ELF-1 (cell line): ENCODE results near the gene RSPO4.

Experiments
- DNase-seq: peaks from one replicate; pipeline ENCODE4 v3.0.0-alpha.2; 2016; ENCODE audit warnings: low read depth, low spot score

Gene RSPO4

DNA sequence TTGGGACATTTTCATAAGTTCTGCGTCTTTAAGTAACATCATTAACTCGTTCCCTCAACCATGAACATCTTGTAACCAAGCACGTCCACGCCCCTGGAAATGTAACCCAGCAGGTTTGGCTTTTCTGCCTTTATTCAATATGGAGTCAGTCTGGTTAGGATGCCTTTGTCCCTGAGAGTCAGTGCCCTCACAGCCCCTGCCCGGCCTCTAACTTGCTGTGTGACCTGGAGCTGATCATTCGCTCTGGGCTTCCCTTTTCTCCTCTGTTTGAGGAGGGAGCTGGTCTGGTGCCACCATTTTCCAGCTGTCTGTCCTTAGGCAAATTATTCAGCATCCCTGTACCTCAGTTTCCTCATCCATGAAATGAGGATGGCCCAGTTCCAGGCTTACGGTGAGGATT, 59.5 kb downstream of the RSPO4 start:
- no peak for DNase-seq

DNA sequence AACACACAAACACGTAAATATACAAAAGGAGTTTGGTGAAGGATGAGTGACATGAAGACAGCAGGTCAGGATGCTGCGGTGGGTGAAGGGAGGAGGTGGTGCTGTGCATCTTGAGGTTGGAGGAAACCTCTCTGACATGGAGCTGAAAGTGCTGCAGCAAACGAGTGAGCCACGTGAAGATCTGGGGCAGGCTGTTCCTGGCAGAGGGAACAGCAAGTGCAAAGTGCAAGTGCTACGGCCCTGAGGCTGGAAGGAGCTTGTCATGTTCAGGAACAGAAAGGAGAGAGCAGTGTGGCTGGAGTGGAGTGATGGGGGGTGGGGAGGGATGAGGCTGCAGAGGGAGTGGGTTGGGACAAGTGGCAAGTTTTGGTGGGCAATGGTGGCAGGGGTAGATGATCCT, 61.2 kb downstream of the RSPO4 start:
- no peak for DNase-seq

DNA sequence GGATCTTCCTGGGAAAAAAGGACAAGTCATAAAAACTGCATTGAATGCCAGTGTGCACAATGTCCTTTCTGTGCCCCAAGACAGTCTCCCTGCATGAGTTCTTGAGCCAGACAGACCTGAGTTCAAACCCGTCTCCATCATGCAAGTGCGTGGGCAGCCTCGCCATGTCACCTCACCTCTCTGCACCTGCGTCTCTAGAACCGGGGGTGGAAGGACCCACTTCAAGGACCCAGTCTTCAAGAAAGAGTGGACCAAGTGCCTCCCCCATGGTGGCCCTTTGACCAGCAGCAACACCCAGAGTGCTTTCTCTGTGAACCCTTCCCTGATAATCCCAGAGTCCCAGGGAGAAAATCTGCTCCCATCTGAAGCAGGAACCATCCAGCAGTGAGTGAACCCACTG, 62.5 kb downstream of the RSPO4 start:
- no peak for DNase-seq

DNA sequence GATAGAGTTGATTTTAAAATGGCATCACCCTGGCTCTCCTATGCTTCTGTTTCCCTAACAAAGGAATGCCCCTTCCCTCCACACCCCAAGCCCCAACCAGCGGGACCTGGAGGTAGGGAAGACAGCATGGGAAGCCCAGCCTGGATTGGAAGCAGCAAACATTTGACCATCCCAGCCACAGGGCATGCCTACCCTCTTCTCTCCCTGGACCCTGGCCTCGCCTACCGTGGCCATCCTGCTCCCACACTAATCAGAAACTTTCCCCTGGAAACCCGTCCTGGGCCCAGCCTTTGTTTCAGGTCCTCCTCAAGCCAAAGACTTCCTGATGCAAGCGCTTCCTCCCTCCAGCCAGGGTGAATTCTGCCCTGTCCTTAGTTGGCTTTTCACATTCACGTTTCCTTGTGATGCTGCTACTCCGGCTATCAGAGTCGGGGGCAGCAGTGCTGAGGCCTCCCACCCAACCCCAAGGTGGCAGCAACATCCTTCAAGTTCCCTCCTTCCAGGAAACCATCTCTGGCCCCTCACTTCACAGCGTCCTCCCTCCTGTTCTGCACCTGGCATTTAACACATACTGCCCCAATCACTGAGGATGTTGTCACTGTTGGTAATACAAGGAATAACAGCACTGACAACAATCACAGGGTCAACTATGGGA, 67.8 kb downstream of the RSPO4 start:
- no peak for DNase-seq

DNA sequence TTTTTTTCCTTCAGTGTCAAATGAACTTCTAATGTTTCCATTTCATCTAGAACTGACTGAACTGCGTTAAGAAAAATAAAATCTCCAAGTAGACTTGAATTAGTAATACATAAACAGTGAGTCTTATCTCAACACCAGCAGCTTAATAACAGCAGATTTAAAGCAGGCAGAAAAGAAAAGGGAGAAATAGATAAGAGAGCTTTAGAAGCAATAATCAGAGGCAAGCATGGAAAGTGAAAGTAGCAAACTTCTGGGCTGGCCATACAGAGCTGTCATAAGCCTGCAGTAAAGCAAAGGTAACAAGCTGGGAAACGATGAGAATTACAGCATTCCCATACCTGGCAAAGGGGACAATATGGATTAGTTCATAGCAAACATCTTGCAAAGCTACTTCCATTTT, 69.1 kb downstream of the RSPO4 start:
- DNase-seq = no peak

DNA sequence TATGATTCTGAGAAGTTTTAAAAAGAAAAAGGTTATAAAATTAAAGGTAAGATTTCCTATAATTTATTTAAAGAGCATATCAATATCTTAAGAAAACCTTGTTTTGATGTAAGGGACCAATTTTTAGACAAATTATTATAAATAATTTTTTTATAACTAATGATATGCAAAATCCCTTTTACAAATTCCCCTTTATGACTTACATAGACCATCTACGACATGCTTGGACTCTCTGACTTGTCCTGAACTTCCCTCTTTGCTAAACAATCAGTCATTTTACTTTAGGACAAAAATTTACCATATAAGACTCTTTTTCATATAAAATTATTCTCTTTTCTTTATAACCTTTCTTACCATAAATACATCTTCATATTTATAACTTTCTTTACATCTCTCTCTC, 70.7 kb downstream of the RSPO4 start:
- no peak for DNase-seq

DNA sequence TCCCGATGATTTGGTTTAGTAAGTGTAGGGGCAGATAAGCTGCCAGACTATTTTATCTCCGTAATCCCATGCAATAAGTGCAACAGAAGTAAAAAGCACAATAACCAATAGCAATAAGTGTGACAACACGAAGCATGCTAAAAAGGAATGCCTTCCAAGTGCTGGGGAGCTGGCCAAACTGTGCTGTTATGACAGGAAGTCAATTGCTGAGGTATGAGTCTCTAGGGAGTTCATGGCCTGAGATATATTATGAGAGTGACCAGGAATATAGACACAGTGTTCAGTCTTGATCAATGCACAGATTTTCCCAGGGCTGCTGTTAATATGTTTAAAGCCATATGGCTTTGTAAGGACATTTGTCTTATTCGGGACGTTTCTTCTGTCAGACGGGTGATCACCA, 75.4 kb downstream of the RSPO4 start:
- DNase-seq = no peak

DNA sequence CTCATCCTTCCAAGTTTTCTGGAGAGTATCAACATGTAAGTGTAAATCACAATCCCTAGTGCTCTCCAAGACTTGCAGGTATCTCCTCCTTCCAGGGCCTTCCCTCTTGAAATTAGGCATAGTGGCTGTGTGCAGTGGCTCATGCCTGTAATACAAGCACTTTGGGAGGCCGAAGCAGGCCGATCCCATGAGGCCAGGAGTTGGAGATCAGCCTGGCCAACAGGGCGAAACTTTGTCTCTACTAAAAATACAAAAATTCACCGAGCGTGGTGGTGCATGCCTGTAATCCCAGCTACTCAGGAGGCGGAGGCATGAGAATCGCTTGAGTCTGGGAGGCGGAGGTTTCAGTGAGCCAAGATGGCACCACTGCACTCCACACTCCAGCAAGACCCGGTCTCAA, 76.6 kb downstream of the RSPO4 start:
- no peak for DNase-seq

DNA sequence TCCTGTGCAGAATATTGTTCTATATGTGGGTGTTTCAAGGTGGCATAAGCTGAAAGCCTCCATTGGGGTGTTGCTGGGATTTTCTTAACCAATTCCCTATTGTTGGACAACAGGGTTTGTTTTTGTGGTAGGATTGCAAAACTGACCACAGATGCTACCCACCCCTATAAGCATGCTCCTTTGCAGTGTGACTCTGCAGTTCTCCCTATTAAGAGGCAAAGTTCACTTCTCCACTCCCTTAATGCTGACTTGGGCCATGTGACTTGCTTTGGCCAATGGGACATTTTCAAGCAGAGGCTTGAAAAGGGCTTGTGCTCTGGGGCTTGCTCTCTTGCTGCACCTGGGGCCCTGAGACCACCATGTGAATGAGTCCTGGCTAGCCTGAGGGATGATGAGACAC, 77.5 kb downstream of the RSPO4 start:
- DNase-seq = no peak

DNA sequence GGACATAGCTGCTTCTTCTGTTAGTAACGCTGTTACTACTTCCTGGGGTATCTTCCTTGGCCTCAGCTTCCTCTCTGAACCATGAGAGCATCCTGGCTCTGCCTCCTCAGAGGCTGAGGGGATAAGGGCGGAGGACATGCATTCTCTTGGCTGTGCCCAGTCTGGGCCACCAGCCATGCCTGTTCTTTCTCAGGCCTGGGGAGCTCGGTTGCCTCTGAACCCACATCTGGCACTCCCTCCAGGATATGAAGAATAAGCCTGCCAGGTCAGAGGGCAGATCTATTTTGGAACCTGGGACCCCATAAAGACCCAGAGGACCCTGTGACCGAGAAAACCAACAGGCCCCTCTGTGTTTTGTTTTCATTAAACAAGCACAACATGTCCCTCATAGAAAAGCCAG, 79.3 kb downstream of the RSPO4 start:
- no peak for DNase-seq

DNA sequence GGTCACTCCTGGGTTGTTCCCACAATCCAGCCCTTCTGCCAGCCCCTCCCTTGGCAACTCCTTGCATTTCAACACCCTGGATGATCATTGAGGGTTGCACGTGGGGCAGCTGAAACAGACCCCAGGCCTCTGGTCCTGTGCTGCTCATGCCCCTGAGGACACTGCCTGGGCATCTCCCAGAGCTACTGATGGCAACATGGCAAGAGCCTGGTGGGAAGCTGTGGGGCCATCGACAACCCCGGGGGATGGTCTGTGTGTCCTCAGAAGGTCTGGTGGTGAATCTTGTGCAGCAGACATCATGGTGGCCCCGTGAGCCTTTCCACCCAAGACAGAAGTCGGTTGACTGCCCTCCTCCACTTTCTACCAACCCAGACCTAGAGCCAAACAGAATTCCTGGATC, 81.0 kb downstream of the RSPO4 start:
- DNase-seq = no peak

DNA sequence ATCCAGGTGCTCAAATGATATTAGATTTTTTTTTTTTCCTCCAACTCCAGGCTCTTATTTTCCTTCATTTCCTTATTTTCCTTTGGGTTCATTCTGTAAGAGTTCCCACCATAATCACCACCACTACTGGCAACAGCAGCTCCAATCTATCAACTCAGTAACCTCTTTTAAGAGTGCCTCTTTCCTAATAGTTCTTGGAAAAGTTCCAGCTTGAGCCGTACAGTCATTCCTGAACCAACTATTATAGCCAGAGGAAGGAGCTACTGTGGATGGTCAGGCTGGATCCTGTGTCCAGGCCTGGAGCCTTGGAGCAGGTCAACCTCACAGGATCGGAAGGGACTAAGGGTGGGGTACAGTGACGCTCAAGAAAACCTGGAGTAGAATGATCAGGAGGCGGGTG, 81.8 kb downstream of the RSPO4 start:
- no peak for DNase-seq

DNA sequence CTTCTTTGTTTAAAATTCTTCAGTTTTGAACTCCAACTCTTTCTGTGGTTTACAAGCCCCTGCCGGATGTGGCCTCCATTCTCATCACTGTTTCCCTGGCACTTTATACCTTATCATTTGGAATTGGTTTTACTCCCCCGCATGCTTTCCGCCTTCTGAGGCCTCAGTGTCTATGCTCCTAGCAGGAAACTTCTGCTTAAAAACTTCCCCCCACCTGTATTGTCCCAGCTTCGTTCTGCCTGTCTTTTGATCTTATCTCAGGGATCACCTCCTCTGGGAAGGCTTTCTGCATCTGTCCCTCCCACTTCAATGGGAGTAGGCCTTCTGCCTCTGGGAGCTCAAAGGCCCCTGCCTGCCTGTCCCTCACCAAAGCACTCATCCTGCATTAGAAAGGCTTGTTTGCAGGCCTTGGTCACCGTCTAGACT, 82.6 kb downstream of the RSPO4 start:
- peak; percentile 57 for DNase-seq

DNA sequence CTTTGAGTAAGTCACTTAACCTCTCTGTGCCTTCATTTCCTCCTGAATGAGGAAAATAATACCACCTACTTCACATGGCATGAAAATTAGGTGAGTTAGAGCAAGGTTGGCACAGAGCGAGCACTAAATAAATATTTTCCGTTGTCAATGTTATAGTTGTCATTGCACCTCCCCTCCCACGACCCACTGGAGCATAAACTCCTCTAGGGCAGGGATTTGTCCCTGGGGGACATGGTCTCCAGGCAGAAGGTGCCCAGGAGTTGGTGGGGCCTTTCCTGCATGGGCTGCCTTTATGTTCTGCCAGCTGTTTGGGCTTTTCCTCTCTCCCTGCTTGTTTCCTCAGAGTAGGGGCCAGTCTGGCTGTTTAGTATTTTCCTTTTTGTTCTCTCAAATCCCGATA, 84.7 kb downstream of the RSPO4 start:
- no peak for DNase-seq

DNA sequence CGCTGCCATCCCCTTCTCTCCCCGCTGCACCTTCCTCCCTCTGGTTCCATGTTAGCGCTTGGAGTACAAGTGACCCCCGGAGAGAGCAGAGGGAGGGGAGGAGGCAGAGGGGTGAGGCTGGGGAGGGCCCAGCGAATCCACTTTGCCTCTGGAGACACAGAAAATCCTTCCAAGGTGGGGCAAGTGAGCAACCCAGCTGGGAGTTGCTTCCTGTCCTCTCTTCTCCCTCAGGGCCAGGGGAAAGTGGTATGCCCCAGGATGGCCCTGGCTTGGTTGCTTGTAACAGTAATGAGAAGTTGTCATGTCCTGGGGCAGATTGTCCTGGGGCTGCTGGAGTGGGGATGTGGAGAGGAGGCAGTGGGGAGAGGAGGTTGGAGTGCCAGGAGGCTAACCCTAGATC, 85.3 kb downstream of the RSPO4 start:
- DNase-seq = no peak

DNA sequence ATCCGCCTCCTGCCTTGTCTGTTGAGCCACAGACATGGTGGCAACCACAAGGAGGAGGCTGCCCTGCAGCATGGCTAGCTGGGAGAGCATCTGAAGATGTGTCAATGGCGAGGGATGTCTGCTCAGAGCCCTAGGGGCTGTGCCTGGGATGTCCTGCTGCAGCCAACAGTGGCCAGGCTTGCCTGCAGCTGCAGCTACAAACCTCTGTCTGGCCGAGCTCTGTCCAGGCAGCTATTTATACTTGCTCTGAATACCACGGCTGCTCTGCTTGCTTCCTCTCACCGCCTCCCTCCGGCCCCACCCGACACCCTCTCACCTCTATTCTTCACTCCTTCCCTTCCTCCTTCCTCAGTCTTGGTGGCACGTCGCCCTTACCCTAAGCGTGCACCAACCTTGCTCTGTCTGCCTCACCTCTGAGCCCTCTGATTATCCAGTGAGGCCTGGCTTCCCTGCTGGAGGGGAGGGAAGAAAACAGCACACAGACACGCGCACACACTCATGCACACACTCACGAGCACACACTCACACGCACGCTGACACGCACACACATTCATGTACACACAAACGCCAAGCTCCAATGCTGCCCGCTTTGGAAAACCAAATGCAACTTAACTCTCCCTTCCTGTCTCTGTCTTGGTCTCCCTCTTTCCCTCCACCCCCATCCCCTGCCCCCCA, 85.8 kb downstream of the RSPO4 start, which contains the start of gene ANGPT4:
Gene ANGPT4 (minus strand): TSS at position 210 of the 675 bp plus-strand sequence. CDS start 120 bp downstream, at position 90.
- DNase-seq = peak; percentile 54

DNA sequence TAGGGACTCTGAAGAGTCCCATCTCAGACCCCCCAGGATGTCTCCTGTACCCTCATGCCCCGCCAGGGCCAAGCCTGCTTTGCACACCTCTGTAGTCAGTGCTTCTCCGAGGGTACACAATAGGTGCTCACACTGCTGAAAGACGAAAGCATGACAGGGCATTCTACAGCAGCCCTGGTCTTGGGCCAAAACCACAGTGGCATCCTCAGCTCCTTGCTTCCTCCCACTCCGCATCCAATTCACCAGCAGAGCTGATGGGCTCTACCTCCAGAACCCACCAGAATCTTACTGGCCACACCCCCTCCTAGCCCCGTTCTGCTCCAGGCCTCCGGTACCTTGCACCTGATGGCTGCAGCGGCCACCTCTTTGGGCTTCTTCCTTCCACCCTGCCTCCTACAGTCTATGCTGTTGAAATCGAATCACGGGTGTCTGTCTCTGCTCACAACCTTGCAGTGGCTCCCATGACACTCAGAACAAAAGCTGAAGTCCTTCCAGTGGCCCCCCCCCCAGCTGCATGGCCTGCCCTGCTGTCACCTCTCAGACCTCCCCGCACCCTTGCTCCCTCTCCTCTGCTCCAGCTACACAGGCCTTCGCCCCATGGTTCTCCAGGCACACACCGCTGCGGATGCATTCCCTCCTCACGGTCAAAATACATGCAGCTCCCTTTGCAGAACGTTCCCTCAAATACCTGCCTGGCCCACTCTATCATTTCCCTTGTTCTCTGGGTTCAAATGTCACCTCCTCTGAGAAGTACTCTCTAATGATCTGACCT, 87.2 kb downstream of the RSPO4 start:
- no peak for DNase-seq

DNA sequence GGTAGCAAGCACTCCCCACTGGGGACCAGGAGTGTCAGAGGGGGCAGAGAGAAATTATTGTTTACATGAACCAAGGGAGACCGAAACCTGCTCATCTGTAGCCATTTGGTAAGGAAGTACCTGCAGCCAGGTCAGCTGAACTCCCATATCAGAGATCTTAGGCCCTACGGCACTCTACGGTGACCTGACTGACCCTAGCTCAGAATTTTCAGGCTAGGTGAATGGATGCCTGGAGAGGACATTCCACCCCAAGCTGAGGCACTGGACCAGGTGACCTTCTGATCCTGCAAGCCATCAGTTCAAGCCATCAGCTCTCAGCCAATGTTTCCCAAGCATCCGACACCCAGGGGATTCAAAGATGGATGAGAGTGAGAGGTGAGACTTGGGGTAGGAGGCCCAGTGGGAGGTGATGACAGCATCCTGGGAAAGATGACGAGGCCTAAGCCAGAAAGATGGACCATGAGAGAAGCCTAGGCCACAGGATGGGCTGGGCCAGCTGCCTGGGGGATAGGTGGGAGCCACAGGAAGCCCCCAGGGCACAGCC, 88.7 kb downstream of the RSPO4 start:
- no peak for DNase-seq

DNA sequence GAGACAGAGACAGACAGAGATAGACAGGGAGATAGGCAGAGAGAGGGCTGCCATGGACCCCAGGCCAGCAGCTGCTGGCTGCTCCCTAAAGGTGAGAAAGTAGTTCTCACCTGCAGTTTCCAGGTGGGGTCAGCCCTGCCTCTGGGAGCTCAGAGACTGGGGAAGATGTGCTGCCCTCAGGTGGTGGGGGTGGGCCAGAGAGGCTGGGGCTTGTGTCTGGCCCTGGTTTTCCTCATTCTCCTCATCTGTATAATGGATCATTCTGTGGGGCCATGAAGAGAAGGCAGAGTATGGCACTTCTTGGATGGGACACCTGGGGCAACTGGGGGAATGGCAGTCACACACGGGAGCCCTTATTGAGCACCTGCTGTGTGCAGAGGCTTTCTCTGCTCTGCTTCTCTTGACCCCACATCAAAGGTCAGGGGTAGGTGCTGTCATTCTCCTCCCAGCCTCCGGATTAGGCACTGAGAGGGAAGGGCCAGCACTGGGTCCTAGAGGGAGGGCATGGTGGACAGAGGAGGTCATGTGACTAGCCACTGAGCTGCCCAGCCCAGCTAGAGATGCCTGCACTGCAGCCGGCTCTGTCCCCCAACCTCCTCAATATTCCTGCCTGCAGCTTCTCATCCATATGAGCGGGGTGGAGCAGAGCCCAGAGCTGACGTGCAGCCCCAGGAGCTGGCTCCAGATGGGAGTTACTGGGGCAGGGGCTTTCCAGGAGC, 90.1 kb downstream of the RSPO4 start:
- no peak for DNase-seq

DNA sequence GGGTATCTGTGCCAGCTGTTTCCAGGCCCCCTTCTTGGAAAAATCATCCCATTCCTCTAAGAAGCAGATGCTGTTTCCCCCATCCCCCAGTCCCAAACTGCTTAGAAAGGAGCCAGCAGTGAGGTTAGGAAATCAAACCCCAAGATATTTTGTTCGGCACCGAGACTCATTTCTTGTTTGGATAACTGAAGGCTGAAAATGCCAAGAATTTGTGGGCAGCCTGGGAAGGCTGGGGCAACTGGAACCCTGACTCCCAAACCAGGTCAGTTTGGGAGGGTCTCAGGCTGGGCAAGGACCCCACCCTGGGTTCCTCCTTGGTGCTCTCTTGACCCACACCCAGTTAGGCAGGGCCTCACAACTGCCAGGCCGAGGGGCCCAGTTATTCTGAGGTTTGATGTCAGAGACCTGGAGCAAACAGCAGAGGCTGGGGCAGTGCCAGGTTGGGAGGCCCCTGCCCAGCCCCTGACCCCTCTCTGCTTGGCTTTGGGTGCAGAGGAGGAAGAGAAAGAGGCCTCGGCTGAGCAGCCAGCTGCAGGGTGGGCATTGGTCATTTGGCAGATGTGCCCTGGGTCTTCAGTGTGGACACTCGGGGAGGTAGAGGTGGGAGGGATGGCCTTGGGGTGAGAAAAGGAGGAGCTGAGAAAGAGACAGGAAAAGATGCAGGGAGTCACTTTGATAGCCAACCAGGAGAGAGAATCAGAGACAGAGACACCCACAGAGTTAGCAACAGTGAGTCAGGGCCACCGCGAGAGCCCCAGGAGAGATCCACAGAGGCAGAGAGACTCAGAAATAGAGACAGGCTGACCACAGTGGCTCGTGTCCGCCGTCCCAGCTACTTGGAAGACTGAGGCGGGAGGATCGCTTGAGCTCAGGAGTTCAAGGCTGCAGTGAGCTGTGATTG, 91.0 kb downstream of the RSPO4 start:
- no peak for DNase-seq
